H1 (cell line): ENCODE measurements around the gene METTL14. TPM values are rescaled to one million over a fixed set of nuclear protein-coding genes. Genes with fewer than 3 reads are reported as not detected.

Experiments
- BCL11A ChIP-seq, 2 experiments: IDR thresholded peaks; one replicate each; pipeline ENCODE4 v1.6.1; 2011; ENCODE audit warnings: low read depth in 2 of 2, low read length in 2 of 2, mild to moderate bottlenecking in 2 of 2
- CBX8 ChIP-seq: fragments of 300-800, 300-1000 bp; sonication (generic); IDR thresholded peaks from 2 replicates; pipeline ENCODE4 v1.7.1; 2016; ENCODE audit warnings: low read depth, low read length, borderline replicate concordance
- CEBPB ChIP-seq: IDR thresholded peaks from 2 replicates; pipeline ENCODE4 v1.6.1; 2012; ENCODE audit warnings: low read depth, low read length
- CHD1 ChIP-seq: IDR thresholded peaks from 2 replicates; pipeline ENCODE4 v1.6.1; 2012; ENCODE audit warnings: low read depth, low read length, improper control_type of control experiment
- POLR2AphosphoS5 ChIP-seq: IDR thresholded peaks from 2 replicates; pipeline ENCODE4 v1.6.1; 2011; ENCODE audit warnings: low read depth, low read length
- SAP30 ChIP-seq: fragments of 300-600 bp; sonication (generic); IDR thresholded peaks from 2 replicates; pipeline ENCODE4 v1.7.1; 2012; ENCODE audit warnings: low read length, moderate library complexity, mild to moderate bottlenecking, inconsistent platforms; ENCODE audit not compliant: insufficient read depth, insufficient replicate concordance
- SP1 ChIP-seq: IDR thresholded peaks from 2 replicates; pipeline ENCODE4 v1.6.1; 2011; ENCODE audit warnings: low read depth, low read length
- polyA plus RNA-seq, 7 experiments: library from polyadenylated mRNA; depleted of rRNA in 3 of 7; stranded (reverse) in 5 of 7; unstranded in 2 of 7; fragments of >200 nt in 5 of 7; fragments of 200-250 nt in 2 of 7; gene quantifications; 1 replicate in 5 of 7; 2 replicates in 1 of 7; 4 replicates in 1 of 7; pipeline versions ENCODE4 v1.2.1 to v1.2.3, GENCODE V29; 2011 to 2013; ENCODE audit warnings: missing spikeins in 2 of 7, mixed read lengths in 2 of 7
- total RNA-seq: library from RNA; stranded (reverse); fragmentation: NEBNext Ultra II Directional; extraction: Animal tissue kit (Norgen Biotek cat#: 25700); gene quantifications from 2 replicates; pipeline ENCODE4 v1.2.1, GENCODE V29; 2021
- TF ChIP-seq, protein P1 (sequence below): fragments of 300-600 bp; sonication (generic); IDR thresholded peaks from 2 replicates; pipeline ENCODE4 v1.7.1; 2012; ENCODE audit warnings: low read length, moderate library complexity, mild to moderate bottlenecking, inconsistent platforms; ENCODE audit not compliant: insufficient replicate concordance

The METTL14 gene
- total and polyA plus RNA-seq, 2 of the 8 experiments (the other 6 are each of a cell fraction or from before 2014, with no cell fraction given): 8.8 to 57.3 TPM

DNA sequence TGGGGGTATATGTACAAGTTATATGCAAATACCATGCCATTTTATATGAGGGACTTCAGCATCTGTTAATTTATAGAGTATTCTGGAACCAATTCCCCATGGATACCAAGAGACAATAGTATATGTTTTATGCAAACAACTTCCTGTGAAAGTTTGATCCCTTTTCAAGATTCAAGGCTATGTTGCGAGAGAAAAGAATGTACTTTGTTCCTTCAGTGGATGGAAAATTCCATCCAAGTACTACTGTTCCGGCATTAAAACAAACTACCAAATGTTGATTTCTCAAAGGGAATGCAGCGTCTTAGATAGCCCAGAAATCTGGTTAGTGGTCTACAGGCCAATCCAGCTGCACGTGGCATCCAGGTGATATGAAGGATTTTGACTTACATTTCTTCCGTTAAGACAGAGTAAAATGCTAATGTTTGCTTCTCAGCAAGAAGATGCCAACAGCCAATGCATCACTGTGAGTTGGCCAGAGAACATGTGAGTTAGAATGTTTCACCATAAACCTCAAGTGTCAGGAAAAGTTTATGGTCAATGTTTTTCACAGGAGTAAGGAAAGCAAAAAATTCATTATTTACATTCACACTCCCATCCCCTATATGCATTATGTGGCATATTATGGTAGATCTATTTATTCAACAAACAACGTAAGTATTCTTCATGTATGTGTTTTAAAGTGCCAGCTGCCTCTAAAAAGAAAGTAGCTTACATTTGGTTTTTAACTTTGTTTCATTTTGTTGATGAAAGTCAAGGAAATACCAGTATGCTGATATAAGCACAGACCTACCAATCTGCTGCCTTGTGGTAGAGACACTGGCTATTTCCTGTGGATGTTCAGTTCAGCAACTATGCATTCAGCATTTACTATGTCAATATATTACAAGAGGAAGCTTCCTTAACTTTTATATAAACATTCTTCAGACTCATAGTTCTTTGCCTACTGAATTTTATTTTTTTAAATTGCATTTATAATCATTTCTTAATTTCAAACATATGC, 44.4 kb downstream of the METTL14 start (continued):
- TF ChIP-seq, protein P1, sequence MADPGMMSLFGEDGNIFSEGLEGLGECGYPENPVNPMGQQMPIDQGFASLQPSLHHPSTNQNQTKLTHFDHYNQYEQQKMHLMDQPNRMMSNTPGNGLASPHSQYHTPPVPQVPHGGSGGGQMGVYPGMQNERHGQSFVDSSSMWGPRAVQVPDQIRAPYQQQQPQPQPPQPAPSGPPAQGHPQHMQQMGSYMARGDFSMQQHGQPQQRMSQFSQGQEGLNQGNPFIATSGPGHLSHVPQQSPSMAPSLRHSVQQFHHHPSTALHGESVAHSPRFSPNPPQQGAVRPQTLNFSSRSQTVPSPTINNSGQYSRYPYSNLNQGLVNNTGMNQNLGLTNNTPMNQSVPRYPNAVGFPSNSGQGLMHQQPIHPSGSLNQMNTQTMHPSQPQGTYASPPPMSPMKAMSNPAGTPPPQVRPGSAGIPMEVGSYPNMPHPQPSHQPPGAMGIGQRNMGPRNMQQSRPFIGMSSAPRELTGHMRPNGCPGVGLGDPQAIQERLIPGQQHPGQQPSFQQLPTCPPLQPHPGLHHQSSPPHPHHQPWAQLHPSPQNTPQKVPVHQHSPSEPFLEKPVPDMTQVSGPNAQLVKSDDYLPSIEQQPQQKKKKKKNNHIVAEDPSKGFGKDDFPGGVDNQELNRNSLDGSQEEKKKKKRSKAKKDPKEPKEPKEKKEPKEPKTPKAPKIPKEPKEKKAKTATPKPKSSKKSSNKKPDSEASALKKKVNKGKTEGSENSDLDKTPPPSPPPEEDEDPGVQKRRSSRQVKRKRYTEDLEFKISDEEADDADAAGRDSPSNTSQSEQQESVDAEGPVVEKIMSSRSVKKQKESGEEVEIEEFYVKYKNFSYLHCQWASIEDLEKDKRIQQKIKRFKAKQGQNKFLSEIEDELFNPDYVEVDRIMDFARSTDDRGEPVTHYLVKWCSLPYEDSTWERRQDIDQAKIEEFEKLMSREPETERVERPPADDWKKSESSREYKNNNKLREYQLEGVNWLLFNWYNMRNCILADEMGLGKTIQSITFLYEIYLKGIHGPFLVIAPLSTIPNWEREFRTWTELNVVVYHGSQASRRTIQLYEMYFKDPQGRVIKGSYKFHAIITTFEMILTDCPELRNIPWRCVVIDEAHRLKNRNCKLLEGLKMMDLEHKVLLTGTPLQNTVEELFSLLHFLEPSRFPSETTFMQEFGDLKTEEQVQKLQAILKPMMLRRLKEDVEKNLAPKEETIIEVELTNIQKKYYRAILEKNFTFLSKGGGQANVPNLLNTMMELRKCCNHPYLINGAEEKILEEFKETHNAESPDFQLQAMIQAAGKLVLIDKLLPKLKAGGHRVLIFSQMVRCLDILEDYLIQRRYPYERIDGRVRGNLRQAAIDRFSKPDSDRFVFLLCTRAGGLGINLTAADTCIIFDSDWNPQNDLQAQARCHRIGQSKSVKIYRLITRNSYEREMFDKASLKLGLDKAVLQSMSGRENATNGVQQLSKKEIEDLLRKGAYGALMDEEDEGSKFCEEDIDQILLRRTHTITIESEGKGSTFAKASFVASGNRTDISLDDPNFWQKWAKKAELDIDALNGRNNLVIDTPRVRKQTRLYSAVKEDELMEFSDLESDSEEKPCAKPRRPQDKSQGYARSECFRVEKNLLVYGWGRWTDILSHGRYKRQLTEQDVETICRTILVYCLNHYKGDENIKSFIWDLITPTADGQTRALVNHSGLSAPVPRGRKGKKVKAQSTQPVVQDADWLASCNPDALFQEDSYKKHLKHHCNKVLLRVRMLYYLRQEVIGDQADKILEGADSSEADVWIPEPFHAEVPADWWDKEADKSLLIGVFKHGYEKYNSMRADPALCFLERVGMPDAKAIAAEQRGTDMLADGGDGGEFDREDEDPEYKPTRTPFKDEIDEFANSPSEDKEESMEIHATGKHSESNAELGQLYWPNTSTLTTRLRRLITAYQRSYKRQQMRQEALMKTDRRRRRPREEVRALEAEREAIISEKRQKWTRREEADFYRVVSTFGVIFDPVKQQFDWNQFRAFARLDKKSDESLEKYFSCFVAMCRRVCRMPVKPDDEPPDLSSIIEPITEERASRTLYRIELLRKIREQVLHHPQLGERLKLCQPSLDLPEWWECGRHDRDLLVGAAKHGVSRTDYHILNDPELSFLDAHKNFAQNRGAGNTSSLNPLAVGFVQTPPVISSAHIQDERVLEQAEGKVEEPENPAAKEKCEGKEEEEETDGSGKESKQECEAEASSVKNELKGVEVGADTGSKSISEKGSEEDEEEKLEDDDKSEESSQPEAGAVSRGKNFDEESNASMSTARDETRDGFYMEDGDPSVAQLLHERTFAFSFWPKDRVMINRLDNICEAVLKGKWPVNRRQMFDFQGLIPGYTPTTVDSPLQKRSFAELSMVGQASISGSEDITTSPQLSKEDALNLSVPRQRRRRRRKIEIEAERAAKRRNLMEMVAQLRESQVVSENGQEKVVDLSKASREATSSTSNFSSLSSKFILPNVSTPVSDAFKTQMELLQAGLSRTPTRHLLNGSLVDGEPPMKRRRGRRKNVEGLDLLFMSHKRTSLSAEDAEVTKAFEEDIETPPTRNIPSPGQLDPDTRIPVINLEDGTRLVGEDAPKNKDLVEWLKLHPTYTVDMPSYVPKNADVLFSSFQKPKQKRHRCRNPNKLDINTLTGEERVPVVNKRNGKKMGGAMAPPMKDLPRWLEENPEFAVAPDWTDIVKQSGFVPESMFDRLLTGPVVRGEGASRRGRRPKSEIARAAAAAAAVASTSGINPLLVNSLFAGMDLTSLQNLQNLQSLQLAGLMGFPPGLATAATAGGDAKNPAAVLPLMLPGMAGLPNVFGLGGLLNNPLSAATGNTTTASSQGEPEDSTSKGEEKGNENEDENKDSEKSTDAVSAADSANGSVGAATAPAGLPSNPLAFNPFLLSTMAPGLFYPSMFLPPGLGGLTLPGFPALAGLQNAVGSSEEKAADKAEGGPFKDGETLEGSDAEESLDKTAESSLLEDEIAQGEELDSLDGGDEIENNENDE: no peak
- TF ChIP-seq BCL11A (IDR thresholded peaks at IDR 0.05; ENCODE audit: low read depth in 2 of 2, low read length in 2 of 2) (no peak), SAP30 (no peak), CHD1 (no peak), POLR2AphosphoS5 (no peak), CBX8 (no peak), SP1 (no peak), CEBPB (no peak)
